Measurements from ENCODE around the gene FOXF1.

Gene FOXF1

GRCh38 chr16:86545954-86546637, 35.8 kb downstream of the FOXF1 start:
- no peaks in the 10 kb centered on the region for H3K9me2 ChIP-seq (replicated peaks; ENCODE audit: insufficient read depth, low read length)
- no peaks in the 10 kb centered on the region for H3K27me3 ChIP-seq (replicated peaks; ENCODE audit: insufficient read depth, low read length)
- H3K79me2 ChIP-seq (ENCODE audit: low read length): no peaks in the 10 kb centered on the region
- H3F3A ChIP-seq (ENCODE audit: insufficient read depth, low read length): no peaks in the 10 kb centered on the region
- H3K4me1 ChIP-seq (ENCODE audit: low read length): no peaks in the 10 kb centered on the region
- no peak for DNase-seq
- no peak overlapping the region for H2AFZ ChIP-seq (ENCODE audit: low read length)
- no peak overlapping the region for H3K27ac ChIP-seq (ENCODE audit: low read length)
- TF ChIP-seq EZH2phosphoT487 (IDR thresholded peaks at IDR 0.05; ENCODE audit: low read length) (no peak), EZH2 (optimal IDR thresholded peaks at IDR 0.05; ENCODE audit: low read depth, low read length) (no peak)
- no peak overlapping the region for H3K4me2 ChIP-seq (ENCODE audit: low read depth, low read length)
- no peak overlapping the region for H3K4me3 ChIP-seq (ENCODE audit: low read length)
- H3K9me3 ChIP-seq (replicated peaks; ENCODE audit: insufficient read depth, low read length): no peaks in the 10 kb centered on the region
- H4K20me1 ChIP-seq (ENCODE audit: insufficient read depth, low read length): no peaks in the 10 kb centered on the region
- no peak overlapping the region for H3K9ac ChIP-seq (ENCODE audit: low read length)
- H3K36me3 ChIP-seq (replicated peaks; ENCODE audit: insufficient read depth, low read length): no peaks in the 10 kb centered on the region

GRCh38 chr16:86546638-86547013, 36.3 kb downstream of the FOXF1 start:
- no peak overlapping the region for H3K9ac ChIP-seq (ENCODE audit: low read length)
- no peak for DNase-seq
- H2AFZ ChIP-seq (ENCODE audit: low read length): no peak overlapping the region

DNA sequence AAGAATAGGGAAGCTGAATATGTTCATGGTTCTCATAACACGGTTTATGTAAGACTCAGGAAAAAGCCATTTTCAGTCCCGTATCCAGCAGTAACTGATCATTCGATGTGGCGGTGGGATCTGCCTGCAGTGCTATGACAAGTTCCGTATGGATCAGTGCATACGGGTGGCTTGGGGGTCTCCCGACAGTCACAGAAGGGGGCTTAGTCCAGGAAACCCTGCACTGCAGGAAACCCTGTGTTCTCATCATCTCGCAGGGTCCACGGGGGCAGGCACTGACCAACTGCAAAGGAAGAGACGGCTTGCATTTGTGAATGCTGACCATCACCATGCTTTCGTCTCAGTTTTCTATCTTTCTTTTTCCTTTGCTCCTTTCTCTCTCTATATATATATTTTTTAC, 37.0 kb downstream of the FOXF1 start:
- H3K79me2 ChIP-seq (ENCODE audit: low read length): no peaks in the 10 kb centered on the region

More at GRCh38 chr16:86546638-86547013, 36.3 kb downstream of the FOXF1 start:
- Histone ChIP-seq H3K4me1 (ENCODE audit: low read length) (no peaks in the 10 kb centered on the region), H3F3A (ENCODE audit: insufficient read depth, low read length) (no peaks in the 10 kb centered on the region), H3K4me2 (ENCODE audit: low read depth, low read length) (no peak overlapping the region), H3K27ac (ENCODE audit: low read length) (no peak overlapping the region), H3K36me3 (replicated peaks; ENCODE audit: insufficient read depth, low read length) (no peaks in the 10 kb centered on the region), H3K9me3 (replicated peaks; ENCODE audit: insufficient read depth, low read length) (no peaks in the 10 kb centered on the region), H4K20me1 (ENCODE audit: insufficient read depth, low read length) (no peaks in the 10 kb centered on the region), H3K79me2 (ENCODE audit: low read length) (no peaks in the 10 kb centered on the region), H3K27me3 (replicated peaks; ENCODE audit: insufficient read depth, low read length) (no peaks in the 10 kb centered on the region), H3K9me2 (replicated peaks; ENCODE audit: insufficient read depth, low read length) (no peaks in the 10 kb centered on the region), H3K4me3 (ENCODE audit: low read length) (no peak overlapping the region)
- TF ChIP-seq EZH2phosphoT487 (IDR thresholded peaks at IDR 0.05; ENCODE audit: low read length) (no peak), CTCF (IDR thresholded peaks at IDR 0.05; ENCODE audit: low read length) (no peak), EZH2 (optimal IDR thresholded peaks at IDR 0.05; ENCODE audit: low read depth, low read length) (no peak)

More for the DNA sequence above, 37.0 kb downstream of the FOXF1 start:
- Histone ChIP-seq H3K9me2 (replicated peaks; ENCODE audit: insufficient read depth, low read length) (no peaks in the 10 kb centered on the region), H3K4me2 (ENCODE audit: low read depth, low read length) (no peak overlapping the region), H4K20me1 (ENCODE audit: insufficient read depth, low read length) (no peaks in the 10 kb centered on the region), H3K36me3 (replicated peaks; ENCODE audit: insufficient read depth, low read length) (no peaks in the 10 kb centered on the region), H3F3A (ENCODE audit: insufficient read depth, low read length) (no peaks in the 10 kb centered on the region), H3K9ac (ENCODE audit: low read length) (no peak overlapping the region), H3K4me1 (ENCODE audit: low read length) (no peaks in the 10 kb centered on the region), H2AFZ (ENCODE audit: low read length) (no peak overlapping the region), H3K27ac (ENCODE audit: low read length) (no peak overlapping the region), H3K27me3 (replicated peaks; ENCODE audit: insufficient read depth, low read length) (no peaks in the 10 kb centered on the region), H3K9me3 (replicated peaks; ENCODE audit: insufficient read depth, low read length) (no peaks in the 10 kb centered on the region), H3K4me3 (ENCODE audit: low read length) (no peak overlapping the region)
- DNase-seq: no peak
- TF ChIP-seq EZH2phosphoT487 (IDR thresholded peaks at IDR 0.05; ENCODE audit: low read length) (no peak), CTCF (IDR thresholded peaks at IDR 0.05; ENCODE audit: low read length) (no peak), EZH2 (optimal IDR thresholded peaks at IDR 0.05; ENCODE audit: low read depth, low read length) (no peak)

All from MM.1S (cell line).